ES-I3 (cell line): ENCODE results near the gene PRXL2B.

Source experiments
- H3K36me3 ChIP-seq: 2 replicates; pipeline ENCODE4 v1.6.1; 2013; ENCODE audit warnings: mild to moderate bottlenecking, low read length, control low read depth, moderate library complexity; ENCODE audit not compliant: insufficient read depth
- H3K4me1 ChIP-seq: 2 replicates; pipeline ENCODE4 v1.6.1; 2013; ENCODE audit warnings: mild to moderate bottlenecking, control low read depth, low read length; ENCODE audit not compliant: insufficient read depth
- H3K9ac ChIP-seq: 2 replicates; pipeline ENCODE4 v1.6.1; 2013; ENCODE audit warnings: low read depth, mild to moderate bottlenecking, low read length, moderate library complexity
- H3K9me3 ChIP-seq: 2 replicates; pipeline ENCODE4 v1.6.1; 2013; ENCODE audit warnings: mild to moderate bottlenecking, low read length, moderate library complexity; ENCODE audit not compliant: control insufficient read depth, insufficient read depth

PRXL2B gene

GRCh38 chr1:2556678-2557481 is 29.7 kb upstream of the PRXL2B start:
- Histone ChIP-seq H3K36me3 (no peaks in the 10 kb centered on the region), H3K9ac (no peak overlapping the region), H3K9me3 (no peaks in the 10 kb centered on the region), H3K4me1 (peaks cover 4% of the 10 kb centered on the region; the same call in 1 of the 2 replicates)

GRCh38 chr1:2557482-2558400 is 28.8 kb upstream of the PRXL2B start:
- Histone ChIP-seq H3K36me3 (no peaks in the 10 kb centered on the region), H3K9ac (no peak overlapping the region), H3K9me3 (no peaks in the 10 kb centered on the region), H3K4me1 (peaks cover 4% of the 10 kb centered on the region; the same call in 1 of the 2 replicates)

GRCh38 chr1:2558420-2558819 is 28.2 kb upstream of the PRXL2B start:
- Histone ChIP-seq H3K4me1 (peaks cover 4% of the 10 kb centered on the region; the same call in 1 of the 2 replicates), H3K9me3 (no peaks in the 10 kb centered on the region), H3K36me3 (no peaks in the 10 kb centered on the region), H3K9ac (no peak overlapping the region)

- H3K9ac ChIP-seq = no peak overlapping the region
- no peaks in the 10 kb centered on the region for H3K9me3 ChIP-seq
- no peaks in the 10 kb centered on the region for H3K36me3 ChIP-seq
- H3K4me1 ChIP-seq = peaks cover 4% of the 10 kb centered on the region; the same call in 1 of the 2 replicates
These were observed 27.7 kb upstream of the PRXL2B start for GRCh38 chr1:2558861-2559260.

- H3K36me3 ChIP-seq = no peaks in the 10 kb centered on the region
- no peak overlapping the region for H3K9ac ChIP-seq
- H3K4me1 ChIP-seq = peaks cover 4% of the 10 kb centered on the region; the same call in 1 of the 2 replicates
- H3K9me3 ChIP-seq = no peaks in the 10 kb centered on the region
These were observed 26.9 kb upstream of the PRXL2B start for GRCh38 chr1:2559509-2560298.

- H3K4me1 ChIP-seq = peaks cover 4% of the 10 kb centered on the region; the same call in 1 of the 2 replicates
- no peaks in the 10 kb centered on the region for H3K9me3 ChIP-seq
- no peaks in the 10 kb centered on the region for H3K36me3 ChIP-seq
- no peak overlapping the region for H3K9ac ChIP-seq
These were observed 26.1 kb upstream of the PRXL2B start for GRCh38 chr1:2560299-2561073.

GRCh38 chr1:2561446-2561845 is 25.1 kb upstream of the PRXL2B start:
- Histone ChIP-seq H3K9ac (no peak overlapping the region), H3K36me3 (no peaks in the 10 kb centered on the region), H3K4me1 (no peaks in the 10 kb centered on the region; the same call in 1 of the 2 replicates), H3K9me3 (no peaks in the 10 kb centered on the region)

- Histone ChIP-seq H3K4me1 (no peaks in the 10 kb centered on the region), H3K36me3 (no peaks in the 10 kb centered on the region), H3K9ac (no peak overlapping the region), H3K9me3 (no peaks in the 10 kb centered on the region)
These were observed 24.4 kb upstream of the PRXL2B start for GRCh38 chr1:2561898-2562895.

GRCh38 chr1:2563205-2563604 is 23.4 kb upstream of the PRXL2B start:
- Histone ChIP-seq H3K4me1 (no peaks in the 10 kb centered on the region), H3K36me3 (no peaks in the 10 kb centered on the region), H3K9me3 (no peaks in the 10 kb centered on the region), H3K9ac (no peak overlapping the region)

- no peak overlapping the region for H3K9ac ChIP-seq
- H3K4me1 ChIP-seq = no peaks in the 10 kb centered on the region
- no peaks in the 10 kb centered on the region for H3K36me3 ChIP-seq
- no peaks in the 10 kb centered on the region for H3K9me3 ChIP-seq
These were observed 22.4 kb upstream of the PRXL2B start for GRCh38 chr1:2564006-2564814.

GRCh38 chr1:2564815-2565374 is 21.7 kb upstream of the PRXL2B start:
- Histone ChIP-seq H3K9ac (no peak overlapping the region), H3K9me3 (no peaks in the 10 kb centered on the region), H3K36me3 (no peaks in the 10 kb centered on the region), H3K4me1 (no peaks in the 10 kb centered on the region)
